SK-N-MC (cell line): Measurements from ENCODE around the gene ZBTB20.

Experiments used
- EZH2 ChIP-seq: fragments of 200-600 bp; sonication (generic); IDR thresholded peaks from one replicate; pipeline ENCODE4 v1.6.1; 2017; ENCODE audit warnings: antibody characterized with exemption
- FOXP2 ChIP-seq: optimal IDR thresholded peaks from 2 replicates; pipeline ENCODE3; 2011; ENCODE audit warnings: mild to moderate bottlenecking, moderate library complexity; ENCODE audit not compliant: insufficient read depth; ENCODE audit errors: extremely low read length, control extremely low read depth
- POLR2AphosphoS5 ChIP-seq: IDR thresholded peaks from 2 replicates; pipeline ENCODE4 v1.6.1; 2012; ENCODE audit warnings: mild to moderate bottlenecking, low read depth, low read length, borderline replicate concordance

DNA sequence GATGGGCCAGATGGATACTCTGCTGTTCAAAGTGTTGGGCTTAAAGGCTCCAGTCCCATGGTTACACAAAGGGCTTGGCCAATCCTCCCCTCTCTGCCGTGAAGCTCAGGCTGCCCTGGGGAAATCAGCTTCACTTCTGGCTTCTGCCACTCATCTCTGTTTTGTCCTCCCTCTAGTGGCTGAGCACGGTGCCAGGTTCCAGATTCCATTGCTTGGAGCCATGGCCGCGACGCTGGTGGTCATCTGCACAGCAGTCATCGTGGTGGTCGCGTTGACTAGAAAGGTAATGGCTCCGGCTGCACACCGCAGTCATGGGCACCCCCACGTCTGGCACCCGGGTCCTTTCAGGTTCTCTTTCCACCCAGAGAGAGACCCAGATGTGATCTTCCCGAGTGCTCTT lies 847.7 kb downstream of the ZBTB20 start:
- TF ChIP-seq POLR2AphosphoS5 (no peak), EZH2 (no peak), FOXP2 (no peak)
